ENCODE data around the gene RAB3GAP2. TPM values are rescaled to one million over a fixed set of nuclear protein-coding genes. Genes with fewer than 3 reads are reported as not detected.

Gene RAB3GAP2
- total RNA-seq, 1 donor from 2014 or later = 33.0 TPM

DNA sequence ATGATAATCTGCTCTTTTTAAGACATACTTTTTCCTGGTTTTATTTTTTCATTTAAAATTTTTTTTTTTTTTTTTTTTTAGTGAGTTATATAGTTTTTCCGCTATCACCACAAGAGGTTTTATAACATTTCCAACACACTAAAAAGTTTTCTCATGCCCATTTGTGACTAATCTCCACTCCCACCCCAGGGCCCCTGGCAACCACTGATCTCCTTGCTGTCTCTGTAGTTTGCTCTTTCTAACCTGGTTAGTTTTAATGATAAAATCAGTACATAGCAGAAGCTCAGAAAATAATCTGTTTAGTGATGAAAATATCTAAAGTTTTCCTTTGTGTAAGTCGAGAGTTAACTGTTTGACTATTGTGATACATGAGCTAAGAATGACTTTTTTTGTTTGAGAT lies 136.5 kb downstream of the RAB3GAP2 start:
- no peak overlapping the region for H3K4me3 ChIP-seq (ENCODE audit: low read depth, low read length)
- H3K27me3 ChIP-seq (ENCODE audit: control insufficient read depth, insufficient read depth, low read length) = no peaks in the 10 kb centered on the region
- TF ChIP-seq CTCF (IDR thresholded peaks at IDR 0.05; ENCODE audit: insufficient read depth, low read length, poor library complexity, severe bottlenecking) = no peak
- DNase-seq (ENCODE audit: low read depth) = no peak
- no peaks in the 10 kb centered on the region for H3K36me3 ChIP-seq (ENCODE audit: control insufficient read depth, insufficient read depth, low read length)

GRCh38 chr1:220129479-220130210 lies 142.6 kb downstream of the RAB3GAP2 start:
- Histone ChIP-seq H3K4me3 (ENCODE audit: low read depth, low read length) (no peak overlapping the region), H3K36me3 (ENCODE audit: control insufficient read depth, insufficient read depth, low read length) (no peaks in the 10 kb centered on the region), H3K27me3 (ENCODE audit: control insufficient read depth, insufficient read depth, low read length) (no peaks in the 10 kb centered on the region)
- no peak for TF ChIP-seq CTCF (IDR thresholded peaks at IDR 0.05; ENCODE audit: insufficient read depth, low read length, poor library complexity, severe bottlenecking)
- DNase-seq (ENCODE audit: low read depth) = no peak

DNA sequence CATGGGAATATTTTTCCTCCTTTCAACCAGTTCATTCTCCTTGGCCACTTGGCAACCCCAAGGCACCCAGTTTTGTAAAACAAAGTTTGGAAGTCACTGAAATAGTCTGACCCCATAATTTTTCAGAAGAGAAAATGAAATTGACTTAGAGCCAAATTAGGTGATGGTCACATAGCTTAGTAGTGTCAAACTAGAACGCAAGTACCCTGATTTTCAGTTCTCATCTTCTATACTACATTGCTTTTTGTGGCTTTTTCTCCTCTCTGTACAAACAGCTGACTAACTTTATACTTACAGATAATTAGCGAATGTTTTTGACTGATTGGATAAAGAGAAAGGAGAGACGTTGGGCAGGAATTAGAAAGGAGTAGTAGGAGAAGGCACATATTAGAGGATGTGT lies 145.2 kb downstream of the RAB3GAP2 start:
- DNase-seq (ENCODE audit: low read depth) = no peak
- Histone ChIP-seq H3K27me3 (ENCODE audit: control insufficient read depth, insufficient read depth, low read length) (no peaks in the 10 kb centered on the region), H3K4me3 (ENCODE audit: low read depth, low read length) (no peak overlapping the region), H3K36me3 (ENCODE audit: control insufficient read depth, insufficient read depth, low read length) (no peaks in the 10 kb centered on the region)
- TF ChIP-seq CTCF (IDR thresholded peaks at IDR 0.05; ENCODE audit: insufficient read depth, low read length, poor library complexity, severe bottlenecking) = no peak

DNA sequence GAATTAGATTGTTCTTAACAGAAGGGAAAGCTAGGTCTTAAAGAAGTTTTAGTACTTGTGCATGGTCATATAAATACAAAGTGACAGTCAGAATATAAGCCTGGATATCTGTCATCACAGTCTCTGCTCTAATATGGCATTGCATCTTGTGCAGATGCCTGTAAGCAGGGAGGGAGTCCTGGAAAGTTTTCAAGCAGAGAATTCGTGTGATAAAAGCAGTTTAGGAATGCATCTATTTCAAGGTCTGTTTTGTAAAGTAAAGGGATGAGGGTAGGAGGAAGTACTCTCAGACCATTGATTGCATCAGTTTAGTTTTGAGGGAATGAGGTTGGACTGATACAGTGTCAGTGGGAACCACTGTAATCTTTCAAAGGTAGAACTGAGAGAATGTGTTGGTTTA lies 147.7 kb downstream of the RAB3GAP2 start:
- no peak for TF ChIP-seq CTCF (IDR thresholded peaks at IDR 0.05; ENCODE audit: insufficient read depth, low read length, poor library complexity, severe bottlenecking)
- no peak for DNase-seq (ENCODE audit: low read depth)
- no peaks in the 10 kb centered on the region for H3K36me3 ChIP-seq (ENCODE audit: control insufficient read depth, insufficient read depth, low read length)

GRCh38 chr1:220123889-220124288 lies 148.4 kb downstream of the RAB3GAP2 start:
- H3K27me3 ChIP-seq (ENCODE audit: control insufficient read depth, insufficient read depth, low read length) = no peaks in the 10 kb centered on the region
- no peak for DNase-seq (ENCODE audit: low read depth)
- no peaks in the 10 kb centered on the region for H3K36me3 ChIP-seq (ENCODE audit: control insufficient read depth, insufficient read depth, low read length)
- TF ChIP-seq CTCF (IDR thresholded peaks at IDR 0.05; ENCODE audit: insufficient read depth, low read length, poor library complexity, severe bottlenecking) = peak; percentile 33
- no peak overlapping the region for H3K4me3 ChIP-seq (ENCODE audit: low read depth, low read length)

More for the DNA sequence above, 147.7 kb downstream of the RAB3GAP2 start:
- Histone ChIP-seq H3K27me3 (ENCODE audit: control insufficient read depth, insufficient read depth, low read length) (no peaks in the 10 kb centered on the region), H3K4me3 (ENCODE audit: low read depth, low read length) (no peak overlapping the region)

DNA sequence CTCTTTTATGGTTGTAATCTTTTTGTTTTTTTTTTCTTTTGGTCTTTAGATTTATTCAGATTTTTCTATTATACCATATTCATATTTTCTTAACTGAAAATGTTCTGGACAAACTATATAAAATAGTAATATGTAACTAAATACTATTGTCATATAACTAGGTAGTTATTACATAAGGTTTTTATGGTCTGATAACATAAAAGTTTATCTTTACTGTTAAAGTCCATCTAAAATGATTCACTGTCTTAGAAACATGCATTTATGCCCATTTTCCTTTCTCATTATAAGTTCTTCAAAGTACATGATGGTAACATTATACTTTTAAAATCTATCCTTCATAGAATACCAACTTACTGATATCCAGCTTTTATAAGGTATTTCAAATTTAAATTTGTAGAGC lies 149.2 kb downstream of the RAB3GAP2 start:
- TF ChIP-seq CTCF (IDR thresholded peaks at IDR 0.05; ENCODE audit: insufficient read depth, low read length, poor library complexity, severe bottlenecking) = no peak
- no peak for DNase-seq (ENCODE audit: low read depth)
- H3K36me3 ChIP-seq (ENCODE audit: control insufficient read depth, insufficient read depth, low read length) = no peaks in the 10 kb centered on the region
- H3K4me3 ChIP-seq (ENCODE audit: low read depth, low read length) = no peak overlapping the region
- H3K27me3 ChIP-seq (ENCODE audit: control insufficient read depth, insufficient read depth, low read length) = no peaks in the 10 kb centered on the region
